SK-N-MC (cell line): Measurements from ENCODE around the gene SLC25A6.
"Not testable (repeated sequence)": the region's sequence is repeated elsewhere in the genome, so short reads cannot be mapped to it uniquely, and the experiment has no call there.

Source experiments
- EZH2 ChIP-seq: fragments of 200-600 bp; sonication (generic); IDR thresholded peaks from one replicate; pipeline ENCODE4 v1.6.1; 2017; ENCODE audit warnings: antibody characterized with exemption
- POLR2AphosphoS5 ChIP-seq: IDR thresholded peaks from 2 replicates; pipeline ENCODE4 v1.6.1; 2012; ENCODE audit warnings: mild to moderate bottlenecking, low read depth, low read length, borderline replicate concordance

DNA sequence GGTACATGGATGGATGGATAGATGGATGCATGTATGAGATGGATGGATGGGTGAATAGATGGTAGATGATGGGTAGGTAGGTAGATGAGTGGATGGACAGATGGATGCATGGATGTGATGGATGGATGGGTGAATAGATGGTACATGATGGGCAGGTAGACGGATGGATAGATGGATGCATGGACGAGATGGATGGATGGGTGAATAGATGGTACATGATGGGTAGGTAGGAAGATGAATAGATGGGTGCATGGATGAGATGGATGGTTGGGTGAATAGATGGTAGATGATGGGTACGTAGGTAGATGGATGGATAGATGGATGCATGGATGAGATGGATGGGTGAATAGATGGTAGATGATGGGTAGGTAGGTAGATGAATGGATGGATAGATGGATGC is 12.0 kb upstream of the SLC25A6 start:
- TF ChIP-seq POLR2AphosphoS5, EZH2: not testable (repeated sequence)
